ENCODE measurements around the gene MMP7.

Gene MMP7

GRCh38 chr11:102559839-102560238, 29.3 kb upstream of the MMP7 start:
- Histone ChIP-seq H3K27me3 (ENCODE audit: control insufficient read depth, insufficient read depth, low read length) (no peaks in the 10 kb centered on the region), H3K9ac (ENCODE audit: low read length) (no peak overlapping the region), H3K9me3 (ENCODE audit: control insufficient read depth, low read depth, low read length) (no peaks in the 10 kb centered on the region), H3K4me3 (ENCODE audit: low read length) (no peak overlapping the region), H3K36me3 (ENCODE audit: control insufficient read depth, low read depth, low read length) (no peaks in the 10 kb centered on the region), H3K27ac (ENCODE audit: low read length) (no peak overlapping the region), H3K4me1 (ENCODE audit: control insufficient read depth, low read depth, low read length) (peaks cover 16% of the 10 kb centered on the region)

DNA sequence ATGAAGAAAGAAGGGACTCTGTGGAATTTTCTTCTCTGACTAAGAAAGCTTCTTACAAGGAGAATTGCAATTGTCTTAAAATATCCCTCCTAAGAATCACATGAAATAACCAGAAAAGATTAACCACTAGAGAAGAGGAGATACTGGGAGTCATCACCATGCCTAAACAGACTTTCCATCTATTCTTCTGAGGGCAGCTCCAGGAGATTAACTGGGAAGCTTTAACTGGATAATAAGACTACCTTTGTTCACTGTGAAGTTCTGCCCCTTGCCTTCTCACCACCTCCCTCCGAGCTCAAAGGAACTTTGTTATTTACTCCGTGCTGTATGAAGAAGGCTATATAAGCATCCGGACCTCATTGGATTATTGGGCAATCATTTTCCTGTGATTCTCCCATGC, 24.5 kb upstream of the MMP7 start:
- Histone ChIP-seq H3K36me3 (ENCODE audit: control insufficient read depth, low read depth, low read length) (no peaks in the 10 kb centered on the region), H3K4me1 (ENCODE audit: control insufficient read depth, low read depth, low read length) (peaks cover 11% of the 10 kb centered on the region), H3K27me3 (ENCODE audit: control insufficient read depth, insufficient read depth, low read length) (no peaks in the 10 kb centered on the region), H3K27ac (ENCODE audit: low read length) (no peak overlapping the region), H3K9me3 (ENCODE audit: control insufficient read depth, low read depth, low read length) (no peaks in the 10 kb centered on the region), H3K4me3 (ENCODE audit: low read length) (no peak overlapping the region), H3K9ac (ENCODE audit: low read length) (no peak overlapping the region)

GRCh38 chr11:102553835-102554282, 23.3 kb upstream of the MMP7 start:
- Histone ChIP-seq H3K27me3 (ENCODE audit: control insufficient read depth, insufficient read depth, low read length) (no peaks in the 10 kb centered on the region), H3K27ac (ENCODE audit: low read length) (no peak overlapping the region), H3K9ac (ENCODE audit: low read length) (no peak overlapping the region), H3K36me3 (ENCODE audit: control insufficient read depth, low read depth, low read length) (no peaks in the 10 kb centered on the region), H3K9me3 (ENCODE audit: control insufficient read depth, low read depth, low read length) (no peaks in the 10 kb centered on the region), H3K4me1 (ENCODE audit: control insufficient read depth, low read depth, low read length) (no peaks in the 10 kb centered on the region), H3K4me3 (ENCODE audit: low read length) (no peak overlapping the region)

DNA sequence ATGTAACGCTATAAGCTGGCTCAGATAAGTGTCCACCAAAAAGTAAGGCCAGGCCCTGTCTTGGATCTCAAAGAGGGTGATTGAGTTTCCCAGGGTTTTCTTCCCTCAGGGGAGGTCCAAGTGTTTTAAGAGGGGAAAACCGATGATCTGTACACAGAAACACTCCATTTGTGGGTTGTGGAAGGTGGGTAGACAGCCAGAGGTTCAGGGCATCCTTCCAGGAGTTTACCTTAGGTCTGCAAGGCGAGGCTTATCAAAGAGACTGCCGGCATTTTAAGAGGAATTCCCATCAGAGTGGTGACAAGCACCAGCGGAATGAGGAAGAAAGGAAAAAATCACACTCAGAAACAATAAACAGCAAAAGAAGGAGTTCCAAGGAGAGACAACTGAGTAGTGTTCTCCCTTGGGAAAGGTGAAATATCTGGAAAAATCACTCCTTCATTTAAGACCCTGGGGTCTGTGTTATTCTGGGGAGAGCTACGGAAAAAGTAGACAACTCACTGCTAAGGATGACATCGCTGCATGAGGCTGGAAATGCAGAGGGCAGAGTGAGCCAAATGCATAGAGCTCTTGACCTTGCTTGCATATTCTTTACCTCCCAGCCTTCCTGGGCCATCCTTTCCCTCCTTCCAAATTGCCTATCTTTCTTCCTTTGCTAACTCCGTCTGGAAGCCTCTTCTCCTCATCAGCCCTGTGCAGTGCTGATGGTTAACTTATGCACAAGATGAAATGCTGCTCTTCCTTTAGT, 22.1 kb upstream of the MMP7 start:
- no peak overlapping the region for H3K9ac ChIP-seq (ENCODE audit: low read length)
- no peaks in the 10 kb centered on the region for H3K36me3 ChIP-seq (ENCODE audit: control insufficient read depth, low read depth, low read length)

GRCh38 chr11:102552020-102552419, 21.5 kb upstream of the MMP7 start:
- no peak overlapping the region for H3K27ac ChIP-seq (ENCODE audit: low read length)
- no peaks in the 10 kb centered on the region for H3K4me1 ChIP-seq (ENCODE audit: control insufficient read depth, low read depth, low read length)
- H3K27me3 ChIP-seq (ENCODE audit: control insufficient read depth, insufficient read depth, low read length): no peaks in the 10 kb centered on the region
- H3K9ac ChIP-seq (ENCODE audit: low read length): no peak overlapping the region
- no peak overlapping the region for H3K4me3 ChIP-seq (ENCODE audit: low read length)
- no peaks in the 10 kb centered on the region for H3K36me3 ChIP-seq (ENCODE audit: control insufficient read depth, low read depth, low read length)
- H3K9me3 ChIP-seq (ENCODE audit: control insufficient read depth, low read depth, low read length): no peaks in the 10 kb centered on the region

More for the DNA sequence above, 22.1 kb upstream of the MMP7 start:
- Histone ChIP-seq H3K4me3 (ENCODE audit: low read length) (no peak overlapping the region), H3K4me1 (ENCODE audit: control insufficient read depth, low read depth, low read length) (no peaks in the 10 kb centered on the region), H3K27me3 (ENCODE audit: control insufficient read depth, insufficient read depth, low read length) (no peaks in the 10 kb centered on the region), H3K9me3 (ENCODE audit: control insufficient read depth, low read depth, low read length) (no peaks in the 10 kb centered on the region), H3K27ac (ENCODE audit: low read length) (no peak overlapping the region)

- Histone ChIP-seq H3K9ac (ENCODE audit: low read length) (no peak overlapping the region), H3K27ac (ENCODE audit: low read length) (no peak overlapping the region), H3K9me3 (ENCODE audit: control insufficient read depth, low read depth, low read length) (no peaks in the 10 kb centered on the region), H3K4me1 (ENCODE audit: control insufficient read depth, low read depth, low read length) (no peaks in the 10 kb centered on the region), H3K36me3 (ENCODE audit: control insufficient read depth, low read depth, low read length) (no peaks in the 10 kb centered on the region), H3K4me3 (ENCODE audit: low read length) (no peak overlapping the region), H3K27me3 (ENCODE audit: control insufficient read depth, insufficient read depth, low read length) (no peaks in the 10 kb centered on the region)
Observed at GRCh38 chr11:102551169-102551781, 20.7 kb upstream of the MMP7 start.

GRCh38 chr11:102546923-102547471, 16.4 kb upstream of the MMP7 start:
- Histone ChIP-seq H3K27ac (ENCODE audit: low read length) (no peak overlapping the region), H3K27me3 (ENCODE audit: control insufficient read depth, insufficient read depth, low read length) (no peaks in the 10 kb centered on the region), H3K4me3 (ENCODE audit: low read length) (no peak overlapping the region), H3K9me3 (ENCODE audit: control insufficient read depth, low read depth, low read length) (no peaks in the 10 kb centered on the region), H3K4me1 (ENCODE audit: control insufficient read depth, low read depth, low read length) (no peaks in the 10 kb centered on the region), H3K36me3 (ENCODE audit: control insufficient read depth, low read depth, low read length) (no peaks in the 10 kb centered on the region), H3K9ac (ENCODE audit: low read length) (no peak overlapping the region)

- Histone ChIP-seq H3K9ac (ENCODE audit: low read length) (no peak overlapping the region), H3K4me3 (ENCODE audit: low read length) (no peak overlapping the region), H3K27ac (ENCODE audit: low read length) (no peak overlapping the region), H3K36me3 (ENCODE audit: control insufficient read depth, low read depth, low read length) (no peaks in the 10 kb centered on the region), H3K27me3 (ENCODE audit: control insufficient read depth, insufficient read depth, low read length) (no peaks in the 10 kb centered on the region), H3K4me1 (ENCODE audit: control insufficient read depth, low read depth, low read length) (no peaks in the 10 kb centered on the region), H3K9me3 (ENCODE audit: control insufficient read depth, low read depth, low read length) (no peaks in the 10 kb centered on the region)
Observed at GRCh38 chr11:102546427-102546826, 15.9 kb upstream of the MMP7 start.

- Histone ChIP-seq H3K9me3 (ENCODE audit: control insufficient read depth, low read depth, low read length) (no peaks in the 10 kb centered on the region), H3K4me3 (ENCODE audit: low read length) (no peak overlapping the region), H3K9ac (ENCODE audit: low read length) (no peak overlapping the region), H3K4me1 (ENCODE audit: control insufficient read depth, low read depth, low read length) (no peaks in the 10 kb centered on the region), H3K36me3 (ENCODE audit: control insufficient read depth, low read depth, low read length) (no peaks in the 10 kb centered on the region), H3K27ac (ENCODE audit: low read length) (no peak overlapping the region), H3K27me3 (ENCODE audit: control insufficient read depth, insufficient read depth, low read length) (no peaks in the 10 kb centered on the region)
Observed at GRCh38 chr11:102545701-102546100, 15.2 kb upstream of the MMP7 start.

DNA sequence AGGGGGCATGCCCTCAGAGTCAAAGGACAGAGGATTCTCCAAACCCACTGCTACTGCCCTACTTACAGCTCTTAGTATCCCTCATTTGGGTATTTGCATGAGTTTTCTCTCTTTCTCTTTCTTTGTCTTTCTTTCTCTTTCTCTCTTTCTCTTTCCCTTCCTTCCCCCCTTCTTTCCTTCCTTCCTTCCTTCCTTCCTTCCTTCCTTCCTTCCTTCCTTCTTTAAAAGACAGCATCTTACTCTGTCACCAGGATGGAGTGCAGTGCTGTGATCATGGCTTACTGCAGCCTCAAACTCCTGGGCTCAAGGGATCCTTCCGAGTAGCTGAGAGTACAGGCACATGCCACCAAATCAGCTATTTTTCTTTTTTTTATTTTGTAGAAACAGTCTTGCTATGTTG, 14.0 kb upstream of the MMP7 start:
- H3K27ac ChIP-seq (ENCODE audit: low read length): no peak overlapping the region
- H3K27me3 ChIP-seq (ENCODE audit: control insufficient read depth, insufficient read depth, low read length): no peaks in the 10 kb centered on the region
- H3K9ac ChIP-seq (ENCODE audit: low read length): no peak overlapping the region
- H3K4me3 ChIP-seq (ENCODE audit: low read length): no peak overlapping the region
- H3K4me1 ChIP-seq (ENCODE audit: control insufficient read depth, low read depth, low read length): no peaks in the 10 kb centered on the region
- H3K36me3 ChIP-seq (ENCODE audit: control insufficient read depth, low read depth, low read length): no peaks in the 10 kb centered on the region
- no peaks in the 10 kb centered on the region for H3K9me3 ChIP-seq (ENCODE audit: control insufficient read depth, low read depth, low read length)

GRCh38 chr11:102539567-102539966, 9.0 kb upstream of the MMP7 start:
- Histone ChIP-seq H3K4me3 (ENCODE audit: low read length) (no peak overlapping the region), H3K4me1 (ENCODE audit: control insufficient read depth, low read depth, low read length) (no peaks in the 10 kb centered on the region), H3K9ac (ENCODE audit: low read length) (no peak overlapping the region), H3K27ac (ENCODE audit: low read length) (no peak overlapping the region), H3K36me3 (ENCODE audit: control insufficient read depth, low read depth, low read length) (no peaks in the 10 kb centered on the region), H3K9me3 (ENCODE audit: control insufficient read depth, low read depth, low read length) (no peaks in the 10 kb centered on the region), H3K27me3 (ENCODE audit: control insufficient read depth, insufficient read depth, low read length) (no peaks in the 10 kb centered on the region)

DNA sequence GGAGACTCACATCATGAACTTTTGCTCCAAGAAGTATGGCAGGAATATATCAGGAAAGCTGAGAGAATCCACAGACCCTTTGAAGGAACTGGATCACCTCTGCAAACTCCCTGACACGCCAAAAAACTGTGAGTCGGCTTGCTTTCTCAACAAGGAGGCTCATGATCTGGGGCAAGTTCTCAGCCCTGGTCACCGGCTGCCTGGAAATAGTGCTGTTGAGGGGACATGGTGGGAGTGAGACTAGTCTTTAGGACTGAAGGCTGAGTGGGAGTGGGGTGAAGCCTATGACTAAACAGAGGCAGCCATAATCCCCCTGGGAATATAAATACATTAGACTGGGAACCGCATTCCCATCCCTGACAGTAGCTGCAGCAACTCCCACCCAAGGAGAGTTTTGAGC, 8.4 kb upstream of the MMP7 start:
- no peak overlapping the region for H3K9ac ChIP-seq (ENCODE audit: low read length)
- no peak overlapping the region for H3K4me3 ChIP-seq (ENCODE audit: low read length)
- no peaks in the 10 kb centered on the region for H3K4me1 ChIP-seq (ENCODE audit: control insufficient read depth, low read depth, low read length)
- no peaks in the 10 kb centered on the region for H3K27me3 ChIP-seq (ENCODE audit: control insufficient read depth, insufficient read depth, low read length)
- H3K36me3 ChIP-seq (ENCODE audit: control insufficient read depth, low read depth, low read length): no peaks in the 10 kb centered on the region
- H3K9me3 ChIP-seq (ENCODE audit: control insufficient read depth, low read depth, low read length): no peaks in the 10 kb centered on the region
- H3K27ac ChIP-seq (ENCODE audit: low read length): no peak overlapping the region

All from iPS-18a (cell line).